Loucy (cell line): ENCODE measurements around the gene BTBD19.
"Not testable (repeated sequence)": the region's sequence is repeated elsewhere in the genome, so short reads cannot be mapped to it uniquely, and the experiment has no call there.

Source experiments
- H2AFZ ChIP-seq: fragments of 200-600 bp; sonication (generic); 2 replicates; pipeline ENCODE4 v1.6.0; 2016; ENCODE audit warnings: antibody characterized with exemption, mild to moderate bottlenecking, low read length, moderate library complexity
- H3F3A ChIP-seq: fragments of 200-600 bp; 2 replicates; pipeline ENCODE4 v1.6.0; 2016; ENCODE audit warnings: antibody characterized with exemption, low read depth, mild to moderate bottlenecking
- H3K27me3 ChIP-seq: fragments of 200-600 bp; sonication (generic); 2 replicates; pipeline ENCODE4 v1.6.1; 2014; ENCODE audit warnings: low read length, mild to moderate bottlenecking; ENCODE audit not compliant: insufficient read depth, poor library complexity, severe bottlenecking
- H3K36me3 ChIP-seq: fragments of 200-600 bp; sonication (generic); 2 replicates; pipeline ENCODE4 v1.6.1; 2016; ENCODE audit warnings: low read length; ENCODE audit not compliant: insufficient read depth
- H3K4me1 ChIP-seq: fragments of 200-600 bp; sonication (generic); 2 replicates; pipeline ENCODE4 v1.5.1; 2014; ENCODE audit warnings: low read length, mild to moderate bottlenecking; ENCODE audit not compliant: insufficient read depth, poor library complexity, severe bottlenecking
- H3K4me2 ChIP-seq: fragments of 200-600 bp; sonication (generic); 2 replicates; pipeline ENCODE4 v1.6.0; 2014; ENCODE audit warnings: antibody characterized with exemption, low read length, low read depth, mild to moderate bottlenecking; ENCODE audit not compliant: poor library complexity, severe bottlenecking
- H3K4me3 ChIP-seq: fragments of 200-600 bp; sonication (generic); 2 replicates; pipeline ENCODE4 v1.5.1; 2014; ENCODE audit warnings: low read length, mild to moderate bottlenecking, mixed read lengths; ENCODE audit not compliant: poor library complexity, severe bottlenecking
- H3K79me2 ChIP-seq: fragments of 200-600 bp; sonication (generic); 2 replicates; pipeline ENCODE4 v1.6.1; 2014; ENCODE audit warnings: low read length; ENCODE audit not compliant: insufficient read depth
- H3K9ac ChIP-seq: fragments of 200-600 bp; sonication (generic); 2 replicates; pipeline ENCODE4 v1.6.0; 2014; ENCODE audit warnings: mild to moderate bottlenecking, low read depth, low read length, moderate library complexity; ENCODE audit not compliant: poor library complexity, severe bottlenecking
- H3K9me2 ChIP-seq: fragments of 200-600 bp; sonication (generic); replicated peaks from 2 replicates; pipeline ENCODE4 v1.6.1; 2016; ENCODE audit warnings: low read depth, low read length, mixed read lengths
- H3K9me3 ChIP-seq: fragments of 200-600 bp; sonication (generic); 2 replicates; pipeline ENCODE4 v1.6.1; 2014; ENCODE audit warnings: mild to moderate bottlenecking, antibody characterized with exemption, low read length, low read depth; ENCODE audit not compliant: insufficient read depth
- H4K20me1 ChIP-seq: fragments of 200-600 bp; sonication (generic); 2 replicates; pipeline ENCODE4 v1.6.0; 2014; ENCODE audit warnings: antibody characterized with exemption, low read length, mild to moderate bottlenecking; ENCODE audit not compliant: insufficient read depth, poor library complexity, severe bottlenecking
- CTCF ChIP-seq: fragments of 200-600 bp; sonication (generic); conservative IDR thresholded peaks from 2 replicates; pipeline ENCODE4 v1.5.1; 2014; ENCODE audit warnings: mild to moderate bottlenecking, antibody characterized with exemption, low read length
- EZH2phosphoT487 ChIP-seq: fragments of 200-600 bp; IDR thresholded peaks from 2 replicates; pipeline ENCODE4 v1.6.1; 2018; ENCODE audit warnings: antibody characterized with exemption, mild to moderate bottlenecking, moderate library complexity, borderline replicate concordance

Gene BTBD19

GRCh38 chr1:44834328-44834727, 26.0 kb downstream of the BTBD19 start:
- H3K36me3 ChIP-seq: no peaks in the 10 kb centered on the region
- H3K4me2 ChIP-seq: no peak overlapping the region
- no peak for TF ChIP-seq CTCF
- TF ChIP-seq EZH2phosphoT487: no peak
- no peaks in the 10 kb centered on the region for H3K27me3 ChIP-seq
- no peak overlapping the region for H2AFZ ChIP-seq
- H3K9me3 ChIP-seq: no peaks in the 10 kb centered on the region
- no peak overlapping the region for H3K4me3 ChIP-seq
- no peaks in the 10 kb centered on the region for H3K79me2 ChIP-seq
- no peaks in the 10 kb centered on the region for H4K20me1 ChIP-seq
- no peak overlapping the region for H3K9ac ChIP-seq
- H3K9me2 ChIP-seq: no peaks in the 10 kb centered on the region
- H3K4me1 ChIP-seq: no peaks in the 10 kb centered on the region
- H3F3A ChIP-seq: no peaks in the 10 kb centered on the region

GRCh38 chr1:44835738-44836675, 27.7 kb downstream of the BTBD19 start:
- peak overlapping the region; percentile 75 for H2AFZ ChIP-seq
- no peaks in the 10 kb centered on the region for H3K4me1 ChIP-seq
- peak overlapping the region; percentile 25 for H3K4me2 ChIP-seq

GRCh38 chr1:44838294-44838693, 30.0 kb downstream of the BTBD19 start:
- not testable (repeated sequence) for H3K4me1 ChIP-seq, H3K9ac ChIP-seq, H3K4me2 ChIP-seq, H3F3A ChIP-seq, H3K79me2 ChIP-seq, H3K36me3 ChIP-seq, H2AFZ ChIP-seq, H3K9me3 ChIP-seq, H3K9me2 ChIP-seq, H4K20me1 ChIP-seq, H3K4me3 ChIP-seq, H3K27me3 ChIP-seq

More at GRCh38 chr1:44835738-44836675, 27.7 kb downstream of the BTBD19 start:
- Histone ChIP-seq H3K9me2 (no peaks in the 10 kb centered on the region), H3K9ac (no peak overlapping the region), H3K79me2 (no peaks in the 10 kb centered on the region), H3K9me3 (no peaks in the 10 kb centered on the region), H3K27me3 (no peaks in the 10 kb centered on the region), H3F3A (no peaks in the 10 kb centered on the region), H3K4me3 (no peak overlapping the region), H4K20me1 (no peaks in the 10 kb centered on the region), H3K36me3 (no peaks in the 10 kb centered on the region)
- no peak for TF ChIP-seq EZH2phosphoT487
- TF ChIP-seq CTCF: peak; percentile 84
